SK-N-SH treated with all-trans-retinoic acid at 6 μM for 48 hours (cell line): ENCODE data around the gene SMCP.

Experiments used
- ATAC-seq: fragments of 200-7000 bp; cut with Tn5 transposase; 3 replicates; pipeline ENCODE4 v1.9.1; 2020; ENCODE audit warnings: mild to moderate bottlenecking, moderate library complexity
- ARNTL ChIP-seq: fragments of 450-650 bp; formaldehyde crosslinking; IDR thresholded peaks from 2 replicates; pipeline ENCODE4 v1.5.0; 2020; ENCODE audit warnings: low read depth, mild to moderate bottlenecking, moderate library complexity, borderline replicate concordance
- BACH2 ChIP-seq: fragments of 250-450 bp; sonication (Bioruptor Pico); IDR thresholded peaks from 2 replicates; pipeline ENCODE4 v1.9.0; 2021; ENCODE audit warnings: mild to moderate bottlenecking, borderline replicate concordance
- CREB5 ChIP-seq: fragments of 250-450 bp; sonication (Bioruptor Pico); IDR thresholded peaks from 2 replicates; pipeline ENCODE4 v1.5.1; 2020; ENCODE audit warnings: low read depth, mild to moderate bottlenecking, moderate library complexity
- CSDC2 ChIP-seq: fragments of 250-450 bp; sonication (Bioruptor Pico); IDR thresholded peaks from 2 replicates; pipeline ENCODE4 v1.5.0; 2020; ENCODE audit warnings: mild to moderate bottlenecking, moderate library complexity
- GLIS3 ChIP-seq: fragments of 250-450 bp; sonication (Bioruptor Pico); IDR thresholded peaks from 2 replicates; pipeline ENCODE4 v1.5.0; 2020; ENCODE audit warnings: mild to moderate bottlenecking, moderate library complexity
- ISL1 ChIP-seq: fragments of 250-450 bp; sonication (Bioruptor Pico); IDR thresholded peaks from 2 replicates; pipeline ENCODE4 v2.1.2; 2022; ENCODE audit warnings: mild to moderate bottlenecking, moderate library complexity
- OSR1 ChIP-seq: fragments of 250-450 bp; sonication (Bioruptor Pico); IDR thresholded peaks from 2 replicates; pipeline ENCODE4 v1.8.0; 2022; ENCODE audit warnings: moderate library complexity, mild to moderate bottlenecking, inconsistent platforms
- PATZ1 ChIP-seq: fragments of 250-450 bp; sonication (Bioruptor Pico); IDR thresholded peaks from 2 replicates; pipeline ENCODE4 v1.8.0; 2020; ENCODE audit warnings: mild to moderate bottlenecking, moderate library complexity, borderline replicate concordance
- PPARA ChIP-seq: fragments of 250-450 bp; sonication (Bioruptor Pico); IDR thresholded peaks from 2 replicates; pipeline ENCODE4 v1.5.0; 2020; ENCODE audit warnings: mild to moderate bottlenecking, borderline replicate concordance
- RARB ChIP-seq: fragments of 250-450 bp; sonication (Bioruptor Pico); IDR thresholded peaks from 2 replicates; pipeline ENCODE4 v1.8.0; 2021; ENCODE audit warnings: mild to moderate bottlenecking, moderate library complexity
- SNAI2 ChIP-seq: fragments of 250-450 bp; sonication (Bioruptor Pico); IDR thresholded peaks from 2 replicates; pipeline ENCODE4 v1.5.0; 2020; ENCODE audit warnings: mild to moderate bottlenecking, moderate library complexity
- TOX ChIP-seq: fragments of 250-450 bp; sonication (Bioruptor Pico); IDR thresholded peaks from 2 replicates; pipeline ENCODE4 v1.8.0; 2021; ENCODE audit warnings: mild to moderate bottlenecking, moderate library complexity, borderline replicate concordance
- TSHZ2 ChIP-seq: fragments of 250-450 bp; sonication (Bioruptor Pico); IDR thresholded peaks from 2 replicates; pipeline ENCODE4 v1.5.0; 2020; ENCODE audit warnings: mild to moderate bottlenecking, moderate library complexity
- ZC3H10 ChIP-seq: fragments of 250-450 bp; sonication (Bioruptor Pico); IDR thresholded peaks from 2 replicates; pipeline ENCODE4 v1.5.1; 2021; ENCODE audit warnings: mild to moderate bottlenecking, moderate library complexity
- ZFP3 ChIP-seq: fragments of 250-450 bp; sonication (Bioruptor Pico); IDR thresholded peaks from 2 replicates; pipeline ENCODE4 v1.5.0; 2020; ENCODE audit warnings: mild to moderate bottlenecking, moderate library complexity
- ZFP30 ChIP-seq: fragments of 450-650 bp; formaldehyde crosslinking; IDR thresholded peaks from 2 replicates; pipeline ENCODE4 v1.5.0; 2022; ENCODE audit warnings: mild to moderate bottlenecking, moderate library complexity
- ZNF565 ChIP-seq: fragments of 450-650 bp; formaldehyde crosslinking; conservative IDR thresholded peaks from 2 replicates; pipeline ENCODE4 v1.5.0; 2020; ENCODE audit warnings: low read depth, mild to moderate bottlenecking, moderate library complexity
- ZNF70 ChIP-seq: fragments of 450-650 bp; formaldehyde crosslinking; IDR thresholded peaks from 2 replicates; pipeline ENCODE4 v1.5.0; 2020; ENCODE audit warnings: mild to moderate bottlenecking, moderate library complexity
- ZNF8 ChIP-seq: fragments of 450-650 bp; formaldehyde crosslinking; IDR thresholded peaks from 2 replicates; pipeline ENCODE4 v1.5.0; 2020; ENCODE audit warnings: mild to moderate bottlenecking, moderate library complexity

The SMCP gene

GRCh38 chr1:152866321-152866720 lies 11.8 kb upstream of the SMCP start:
- no peak for ATAC-seq

GRCh38 chr1:152869808-152870419 lies 8.2 kb upstream of the SMCP start:
- no peak for TF ChIP-seq ZNF70
- TF ChIP-seq TSHZ2 (CRISPR knock-in tag), result no peak
- TF ChIP-seq CREB5 (CRISPR knock-in tag), result no peak
- peak; percentile 87 for ATAC-seq

More at GRCh38 chr1:152866321-152866720, 11.8 kb upstream of the SMCP start:
- TF ChIP-seq SNAI2 (CRISPR knock-in tag) (no peak), ZFP3 (CRISPR knock-in tag) (no peak), ZC3H10 (CRISPR knock-in tag) (no peak), ZNF565 (CRISPR knock-in tag) (no peak), TOX (CRISPR knock-in tag) (no peak), GLIS3 (CRISPR knock-in tag) (no peak), ISL1 (CRISPR knock-in tag) (no peak), PPARA (no peak), OSR1 (CRISPR knock-in tag) (no peak), TSHZ2 (CRISPR knock-in tag) (no peak), ZFP30 (CRISPR knock-in tag) (no peak), RARB (no peak), ZNF8 (CRISPR knock-in tag) (no peak), CSDC2 (CRISPR knock-in tag) (no peak), BACH2 (CRISPR knock-in tag) (no peak), CREB5 (CRISPR knock-in tag) (no peak), ARNTL (CRISPR knock-in tag) (no peak), PATZ1 (CRISPR knock-in tag) (no peak)
- TF ChIP-seq, all 23 proteins: peak for 0
